GM23338 (cell line): Measurements from ENCODE around the gene IGF2R. TPM values are rescaled to one million over a fixed set of nuclear protein-coding genes. Genes with fewer than 3 reads are reported as not detected.

Experiments used
- ATAC-seq: fragments of 200-7000 bp; cut with Tn5 transposase; 3 replicates; pipeline ENCODE4 v1.9.1; 2020
- DNase-seq: peaks from one replicate; pipeline ENCODE4 v3.0.0-alpha.2; 2015; ENCODE audit warnings: low spot score
- H2AFZ ChIP-seq: fragments of 200-600 bp; sonication (generic); 2 replicates; pipeline ENCODE4 v1.8.0; 2016; ENCODE audit warnings: antibody characterized with exemption, mild to moderate bottlenecking, moderate library complexity
- H3F3A ChIP-seq: fragments of 200-600 bp; sonication (generic); replicated peaks from 2 replicates; pipeline ENCODE4 v1.8.0; 2017; ENCODE audit warnings: antibody characterized with exemption, mixed run types, low read depth
- H3K27ac ChIP-seq: fragments of 200-600 bp; sonication (generic); 2 replicates; pipeline ENCODE4 v1.6.1; 2016; ENCODE audit warnings: low read depth
- H3K27me3 ChIP-seq: fragments of 200-600 bp; sonication (generic); 2 replicates; pipeline ENCODE4 v1.8.0; 2016; ENCODE audit warnings: mild to moderate bottlenecking, mixed run types, moderate library complexity; ENCODE audit not compliant: insufficient read depth
- H3K36me3 ChIP-seq: fragments of 200-600 bp; sonication (generic); 2 replicates; pipeline ENCODE4 v1.8.0; 2016; ENCODE audit warnings: mild to moderate bottlenecking; ENCODE audit not compliant: insufficient read depth
- H3K4me1 ChIP-seq: fragments of 200-600 bp; sonication (generic); 2 replicates; pipeline ENCODE4 v1.8.0; 2016; ENCODE audit warnings: mild to moderate bottlenecking, moderate library complexity; ENCODE audit not compliant: insufficient read depth
- H3K4me2 ChIP-seq: fragments of 200-600 bp; sonication (generic); 2 replicates; pipeline ENCODE4 v1.7.1; 2017; ENCODE audit warnings: mixed run types
- H3K4me3 ChIP-seq: fragments of 200-600 bp; sonication (generic); 2 replicates; pipeline ENCODE4 v1.6.1; 2016; ENCODE audit warnings: mixed run types
- H3K79me2 ChIP-seq: fragments of 200-600 bp; sonication (generic); replicated peaks from 2 replicates; pipeline ENCODE4 v1.8.0; 2017; ENCODE audit warnings: mild to moderate bottlenecking; ENCODE audit not compliant: insufficient read depth
- H3K9me2 ChIP-seq: fragments of 200-600 bp; sonication (generic); 2 replicates; pipeline ENCODE4 v1.8.0; 2017; ENCODE audit not compliant: insufficient read depth
- H4K20me1 ChIP-seq: fragments of 200-600 bp; sonication (generic); replicated peaks from 2 replicates; pipeline ENCODE4 v1.8.0; 2017; ENCODE audit warnings: mild to moderate bottlenecking; ENCODE audit not compliant: insufficient read depth
- H3K27ac Mint-ChIP-seq: 2 replicates; pipeline ENCODE4 v1.8.0; 2020; ENCODE audit warnings: inconsistent platforms, mild to moderate bottlenecking, moderate library complexity, mixed read lengths
- H3K27me3 Mint-ChIP-seq: 3 replicates; pipeline ENCODE4 v1.8.0; 2022; ENCODE audit warnings: low read depth, mild to moderate bottlenecking, moderate library complexity, mixed read lengths, inconsistent platforms; ENCODE audit not compliant: insufficient read depth, poor library complexity
- H3K36me3 Mint-ChIP-seq: 3 replicates; pipeline ENCODE4 v1.8.0; 2021; ENCODE audit warnings: low read depth, mild to moderate bottlenecking, inconsistent platforms, moderate library complexity, mixed read lengths
- H3K4me1 Mint-ChIP-seq: 3 replicates; pipeline ENCODE4 v1.8.0; 2020; ENCODE audit warnings: mild to moderate bottlenecking, inconsistent platforms, mixed read lengths
- H3K4me3 Mint-ChIP-seq: 3 replicates; pipeline ENCODE4 v1.8.0; 2021; ENCODE audit warnings: moderate library complexity, mild to moderate bottlenecking, inconsistent platforms, mixed read lengths
- H3K9me3 Mint-ChIP-seq: 3 replicates; pipeline ENCODE4 v1.8.0; 2020; ENCODE audit warnings: moderate library complexity, mild to moderate bottlenecking, inconsistent platforms, mixed read lengths
- EZH2 ChIP-seq: fragments of 200-600 bp; sonication (generic); IDR thresholded peaks from one replicate; pipeline ENCODE4 v1.8.0; 2017; ENCODE audit warnings: antibody characterized with exemption, mild to moderate bottlenecking, low read depth; ENCODE audit not compliant: unreplicated experiment
- JUNB ChIP-seq: IDR thresholded peaks from one replicate; pipeline ENCODE4 v1.6.1; 2016; ENCODE audit warnings: antibody characterized with exemption; ENCODE audit not compliant: unreplicated experiment
- NANOG ChIP-seq: IDR thresholded peaks from 2 replicates; pipeline ENCODE4 v1.6.1; 2016; ENCODE audit warnings: antibody characterized with exemption, borderline replicate concordance
- POLR2AphosphoS5 ChIP-seq: IDR thresholded peaks from 2 replicates; pipeline ENCODE4 v1.6.1; 2016; ENCODE audit warnings: antibody characterized with exemption, low read depth
- STAT1 ChIP-seq: IDR thresholded peaks from one replicate; pipeline ENCODE4 v1.6.1; 2016; ENCODE audit warnings: antibody characterized with exemption; ENCODE audit not compliant: unreplicated experiment
- ZNF114 ChIP-seq: fragments of 250-450 bp; sonication (Bioruptor Pico); IDR thresholded peaks from 2 replicates; pipeline ENCODE4 v1.5.0; 2020; ENCODE audit warnings: mild to moderate bottlenecking, moderate library complexity
- long read RNA-seq: library from polyadenylated mRNA; unstranded; transcript quantifications from one replicate; pipeline ENCODE4 v2.0.0, GENCODE V29; 2020; ENCODE audit not compliant: unreplicated experiment
- polyA plus RNA-seq: library from polyadenylated mRNA; unstranded; fragments of >200 nt; fragmentation: Nextera tagmentation; extraction: Ambion mirVana; gene quantifications from 2 replicates; pipeline ENCODE4 v1.2.1, GENCODE V29; 2016
- total RNA-seq: library from RNA; depleted of rRNA; stranded (reverse); fragments of >200 nt; shearing (Covaris generic); gene quantifications from 2 replicates; pipeline ENCODE4 v1.2.3, GENCODE V29; 2014; rRNA removed
- TF ChIP-seq, protein P1 (sequence below): fragments of 250-450 bp; sonication (Bioruptor Pico); IDR thresholded peaks from 2 replicates; pipeline ENCODE4 v1.5.0; 2020; ENCODE audit warnings: mild to moderate bottlenecking, moderate library complexity
- TF ChIP-seq, protein P2 (sequence below): IDR thresholded peaks from 2 replicates; pipeline ENCODE4 v1.6.1; 2016; ENCODE audit warnings: antibody characterized with exemption
- TF ChIP-seq, protein P3 (sequence below), 2 experiments: fragments of 200-600 bp in 1 of 2; sonication (generic) in 1 of 2; conservative IDR thresholded peaks; 2 replicates each; pipeline versions ENCODE4 v1.5.1 to v1.6.1; 2016 to 2017; ENCODE audit warnings: antibody characterized with exemption in 2 of 2, low read depth in 2 of 2, mild to moderate bottlenecking in 2 of 2, moderate library complexity in 1 of 2

The IGF2R gene, protein sequence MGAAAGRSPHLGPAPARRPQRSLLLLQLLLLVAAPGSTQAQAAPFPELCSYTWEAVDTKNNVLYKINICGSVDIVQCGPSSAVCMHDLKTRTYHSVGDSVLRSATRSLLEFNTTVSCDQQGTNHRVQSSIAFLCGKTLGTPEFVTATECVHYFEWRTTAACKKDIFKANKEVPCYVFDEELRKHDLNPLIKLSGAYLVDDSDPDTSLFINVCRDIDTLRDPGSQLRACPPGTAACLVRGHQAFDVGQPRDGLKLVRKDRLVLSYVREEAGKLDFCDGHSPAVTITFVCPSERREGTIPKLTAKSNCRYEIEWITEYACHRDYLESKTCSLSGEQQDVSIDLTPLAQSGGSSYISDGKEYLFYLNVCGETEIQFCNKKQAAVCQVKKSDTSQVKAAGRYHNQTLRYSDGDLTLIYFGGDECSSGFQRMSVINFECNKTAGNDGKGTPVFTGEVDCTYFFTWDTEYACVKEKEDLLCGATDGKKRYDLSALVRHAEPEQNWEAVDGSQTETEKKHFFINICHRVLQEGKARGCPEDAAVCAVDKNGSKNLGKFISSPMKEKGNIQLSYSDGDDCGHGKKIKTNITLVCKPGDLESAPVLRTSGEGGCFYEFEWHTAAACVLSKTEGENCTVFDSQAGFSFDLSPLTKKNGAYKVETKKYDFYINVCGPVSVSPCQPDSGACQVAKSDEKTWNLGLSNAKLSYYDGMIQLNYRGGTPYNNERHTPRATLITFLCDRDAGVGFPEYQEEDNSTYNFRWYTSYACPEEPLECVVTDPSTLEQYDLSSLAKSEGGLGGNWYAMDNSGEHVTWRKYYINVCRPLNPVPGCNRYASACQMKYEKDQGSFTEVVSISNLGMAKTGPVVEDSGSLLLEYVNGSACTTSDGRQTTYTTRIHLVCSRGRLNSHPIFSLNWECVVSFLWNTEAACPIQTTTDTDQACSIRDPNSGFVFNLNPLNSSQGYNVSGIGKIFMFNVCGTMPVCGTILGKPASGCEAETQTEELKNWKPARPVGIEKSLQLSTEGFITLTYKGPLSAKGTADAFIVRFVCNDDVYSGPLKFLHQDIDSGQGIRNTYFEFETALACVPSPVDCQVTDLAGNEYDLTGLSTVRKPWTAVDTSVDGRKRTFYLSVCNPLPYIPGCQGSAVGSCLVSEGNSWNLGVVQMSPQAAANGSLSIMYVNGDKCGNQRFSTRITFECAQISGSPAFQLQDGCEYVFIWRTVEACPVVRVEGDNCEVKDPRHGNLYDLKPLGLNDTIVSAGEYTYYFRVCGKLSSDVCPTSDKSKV (N-terminal part only)
- total RNA-seq, result 76.4 and 80.4 TPM in 2 replicates
- 11.7 and 12.5 TPM in 2 replicates for polyA plus RNA-seq
- long read RNA-seq, partial matches to known transcripts, result 4 of 4 reads
- long read RNA-seq, other reads (novel, unspliced or antisense), result 0 of 4 reads

DNA sequence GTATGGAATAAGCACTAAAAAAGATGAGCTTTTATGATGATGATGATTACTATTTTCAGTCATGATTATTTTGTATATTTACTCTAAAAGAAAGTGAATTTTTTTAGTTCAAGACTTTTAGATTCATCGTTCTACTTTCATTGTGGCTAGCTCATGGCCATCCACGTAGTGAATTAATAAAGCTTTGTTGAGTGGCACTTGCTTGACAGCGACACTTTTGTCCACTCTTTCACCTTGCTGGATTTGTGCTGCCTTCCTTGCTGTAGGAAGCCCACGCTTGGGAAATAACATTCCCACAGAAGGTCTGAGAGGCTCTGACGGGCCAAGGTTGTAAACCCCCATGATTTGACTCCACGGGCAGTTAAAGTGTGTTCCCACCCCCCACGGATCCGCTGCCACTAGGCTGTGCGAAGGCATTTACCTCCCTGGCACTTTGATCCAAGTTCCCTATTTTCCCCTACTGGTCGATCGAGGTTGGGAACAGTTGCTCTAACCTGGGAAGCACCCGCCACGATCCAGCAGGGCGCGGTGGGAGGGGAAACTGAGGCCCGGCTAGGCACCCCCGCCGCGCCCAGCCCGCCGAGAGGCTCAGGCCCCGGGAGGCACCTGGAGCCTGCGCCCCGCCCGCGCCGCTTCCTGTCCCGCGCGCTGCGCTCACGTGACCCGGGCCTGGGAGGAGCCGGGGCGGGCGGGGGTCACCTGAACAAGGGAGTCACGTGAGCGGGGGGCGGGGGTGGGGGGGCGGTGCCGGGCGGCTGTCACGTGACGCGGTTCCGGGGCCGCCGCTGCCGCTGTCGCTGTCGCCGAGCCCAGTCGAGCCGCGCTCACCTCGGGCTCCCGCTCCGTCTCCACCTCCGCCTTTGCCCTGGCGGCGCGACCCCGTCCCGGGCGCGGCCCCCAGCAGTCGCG is at the start of gene IGF2R:
IGF2R (plus strand) TSS at position 788 of the 909 bp plus-strand sequence. CDS start 165 bp downstream, outside the sequence.
- Histone ChIP-seq H3K4me2 (peak within 1 kb of the TSS; percentile 92), H3K4me3 (peak within 1 kb of the TSS; percentile 65), H3K79me2 (peaks cover 40% of the 10 kb centered on the region), H3F3A (no peaks in the 10 kb centered on the region), H4K20me1 (peaks cover 21% of the 10 kb centered on the region; the same call in 1 of the 2 replicates), H3K36me3 (no peaks in the 10 kb centered on the region), H3K4me1 (peaks cover 31% of the 10 kb centered on the region), H3K9me2 (no peaks in the 10 kb centered on the region), H3K27ac (no peak within 1 kb of the TSS), H2AFZ (peak within 1 kb of the TSS; percentile 96), H3K27me3 (peaks cover 21% of the 10 kb centered on the region; the same call in 1 of the 2 replicates)
- H3K9me3 Mint-ChIP-seq, result no peaks in the 10 kb centered on the region
- H3K36me3 Mint-ChIP-seq, result peaks cover 3% of the 10 kb centered on the region; the same call in 2 of the 3 replicates
- peak; percentile 76 for ATAC-seq
- peak within 1 kb of the TSS; percentile 95 for H3K27ac Mint-ChIP-seq
- H3K4me1 Mint-ChIP-seq, result peaks cover 35% of the 10 kb centered on the region
- peak within 1 kb of the TSS; percentile 95 for H3K4me3 Mint-ChIP-seq
- DNase-seq, result peak; percentile 96
- H3K27me3 Mint-ChIP-seq, result peaks cover 4% of the 10 kb centered on the region
- TF ChIP-seq JUNB (no peak), EZH2 (no peak), POLR2AphosphoS5 (peak; percentile 74), ZNF114 (CRISPR knock-in tag) (no peak), STAT1 (no peak), NANOG (no peak)
- TF ChIP-seq, protein P1, sequence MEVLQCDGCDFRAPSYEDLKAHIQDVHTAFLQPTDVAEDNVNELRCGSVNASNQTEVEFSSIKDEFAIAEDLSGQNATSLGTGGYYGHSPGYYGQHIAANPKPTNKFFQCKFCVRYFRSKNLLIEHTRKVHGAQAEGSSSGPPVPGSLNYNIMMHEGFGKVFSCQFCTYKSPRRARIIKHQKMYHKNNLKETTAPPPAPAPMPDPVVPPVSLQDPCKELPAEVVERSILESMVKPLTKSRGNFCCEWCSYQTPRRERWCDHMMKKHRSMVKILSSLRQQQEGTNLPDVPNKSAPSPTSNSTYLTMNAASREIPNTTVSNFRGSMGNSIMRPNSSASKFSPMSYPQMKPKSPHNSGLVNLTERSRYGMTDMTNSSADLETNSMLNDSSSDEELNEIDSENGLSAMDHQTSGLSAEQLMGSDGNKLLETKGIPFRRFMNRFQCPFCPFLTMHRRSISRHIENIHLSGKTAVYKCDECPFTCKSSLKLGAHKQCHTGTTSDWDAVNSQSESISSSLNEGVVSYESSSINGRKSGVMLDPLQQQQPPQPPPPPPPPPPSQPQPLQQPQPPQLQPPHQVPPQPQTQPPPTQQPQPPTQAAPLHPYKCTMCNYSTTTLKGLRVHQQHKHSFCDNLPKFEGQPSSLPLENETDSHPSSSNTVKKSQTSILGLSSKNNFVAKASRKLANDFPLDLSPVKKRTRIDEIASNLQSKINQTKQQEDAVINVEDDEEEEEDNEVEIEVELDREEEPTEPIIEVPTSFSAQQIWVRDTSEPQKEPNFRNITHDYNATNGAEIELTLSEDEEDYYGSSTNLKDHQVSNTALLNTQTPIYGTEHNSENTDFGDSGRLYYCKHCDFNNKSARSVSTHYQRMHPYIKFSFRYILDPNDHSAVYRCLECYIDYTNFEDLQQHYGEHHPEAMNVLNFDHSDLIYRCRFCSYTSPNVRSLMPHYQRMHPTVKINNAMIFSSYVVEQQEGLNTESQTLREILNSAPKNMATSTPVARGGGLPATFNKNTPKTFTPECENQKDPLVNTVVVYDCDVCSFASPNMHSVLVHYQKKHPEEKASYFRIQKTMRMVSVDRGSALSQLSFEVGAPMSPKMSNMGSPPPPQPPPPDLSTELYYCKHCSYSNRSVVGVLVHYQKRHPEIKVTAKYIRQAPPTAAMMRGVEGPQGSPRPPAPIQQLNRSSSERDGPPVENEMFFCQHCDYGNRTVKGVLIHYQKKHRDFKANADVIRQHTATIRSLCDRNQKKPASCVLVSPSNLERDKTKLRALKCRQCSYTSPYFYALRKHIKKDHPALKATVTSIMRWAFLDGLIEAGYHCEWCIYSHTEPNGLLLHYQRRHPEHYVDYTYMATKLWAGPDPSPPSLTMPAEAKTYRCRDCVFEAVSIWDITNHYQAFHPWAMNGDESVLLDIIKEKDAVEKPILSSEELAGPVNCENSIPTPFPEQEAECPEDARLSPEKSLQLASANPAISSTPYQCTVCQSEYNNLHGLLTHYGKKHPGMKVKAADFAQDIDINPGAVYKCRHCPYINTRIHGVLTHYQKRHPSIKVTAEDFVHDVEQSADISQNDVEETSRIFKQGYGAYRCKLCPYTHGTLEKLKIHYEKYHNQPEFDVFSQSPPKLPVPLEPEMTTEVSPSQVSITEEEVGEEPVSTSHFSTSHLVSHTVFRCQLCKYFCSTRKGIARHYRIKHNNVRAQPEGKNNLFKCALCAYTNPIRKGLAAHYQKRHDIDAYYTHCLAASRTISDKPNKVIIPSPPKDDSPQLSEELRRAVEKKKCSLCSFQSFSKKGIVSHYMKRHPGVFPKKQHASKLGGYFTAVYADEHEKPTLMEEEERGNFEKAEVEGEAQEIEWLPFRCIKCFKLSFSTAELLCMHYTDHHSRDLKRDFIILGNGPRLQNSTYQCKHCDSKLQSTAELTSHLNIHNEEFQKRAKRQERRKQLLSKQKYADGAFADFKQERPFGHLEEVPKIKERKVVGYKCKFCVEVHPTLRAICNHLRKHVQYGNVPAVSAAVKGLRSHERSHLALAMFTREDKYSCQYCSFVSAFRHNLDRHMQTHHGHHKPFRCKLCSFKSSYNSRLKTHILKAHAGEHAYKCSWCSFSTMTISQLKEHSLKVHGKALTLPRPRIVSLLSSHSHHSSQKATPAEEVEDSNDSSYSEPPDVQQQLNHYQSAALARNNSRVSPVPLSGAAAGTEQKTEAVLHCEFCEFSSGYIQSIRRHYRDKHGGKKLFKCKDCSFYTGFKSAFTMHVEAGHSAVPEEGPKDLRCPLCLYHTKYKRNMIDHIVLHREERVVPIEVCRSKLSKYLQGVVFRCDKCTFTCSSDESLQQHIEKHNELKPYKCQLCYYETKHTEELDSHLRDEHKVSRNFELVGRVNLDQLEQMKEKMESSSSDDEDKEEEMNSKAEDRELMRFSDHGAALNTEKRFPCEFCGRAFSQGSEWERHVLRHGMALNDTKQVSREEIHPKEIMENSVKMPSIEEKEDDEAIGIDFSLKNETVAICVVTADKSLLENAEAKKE (CRISPR knock-in tag), result no peak
- TF ChIP-seq, protein P2, sequence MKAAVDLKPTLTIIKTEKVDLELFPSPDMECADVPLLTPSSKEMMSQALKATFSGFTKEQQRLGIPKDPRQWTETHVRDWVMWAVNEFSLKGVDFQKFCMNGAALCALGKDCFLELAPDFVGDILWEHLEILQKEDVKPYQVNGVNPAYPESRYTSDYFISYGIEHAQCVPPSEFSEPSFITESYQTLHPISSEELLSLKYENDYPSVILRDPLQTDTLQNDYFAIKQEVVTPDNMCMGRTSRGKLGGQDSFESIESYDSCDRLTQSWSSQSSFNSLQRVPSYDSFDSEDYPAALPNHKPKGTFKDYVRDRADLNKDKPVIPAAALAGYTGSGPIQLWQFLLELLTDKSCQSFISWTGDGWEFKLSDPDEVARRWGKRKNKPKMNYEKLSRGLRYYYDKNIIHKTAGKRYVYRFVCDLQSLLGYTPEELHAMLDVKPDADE, result no peak
- TF ChIP-seq, protein P3, sequence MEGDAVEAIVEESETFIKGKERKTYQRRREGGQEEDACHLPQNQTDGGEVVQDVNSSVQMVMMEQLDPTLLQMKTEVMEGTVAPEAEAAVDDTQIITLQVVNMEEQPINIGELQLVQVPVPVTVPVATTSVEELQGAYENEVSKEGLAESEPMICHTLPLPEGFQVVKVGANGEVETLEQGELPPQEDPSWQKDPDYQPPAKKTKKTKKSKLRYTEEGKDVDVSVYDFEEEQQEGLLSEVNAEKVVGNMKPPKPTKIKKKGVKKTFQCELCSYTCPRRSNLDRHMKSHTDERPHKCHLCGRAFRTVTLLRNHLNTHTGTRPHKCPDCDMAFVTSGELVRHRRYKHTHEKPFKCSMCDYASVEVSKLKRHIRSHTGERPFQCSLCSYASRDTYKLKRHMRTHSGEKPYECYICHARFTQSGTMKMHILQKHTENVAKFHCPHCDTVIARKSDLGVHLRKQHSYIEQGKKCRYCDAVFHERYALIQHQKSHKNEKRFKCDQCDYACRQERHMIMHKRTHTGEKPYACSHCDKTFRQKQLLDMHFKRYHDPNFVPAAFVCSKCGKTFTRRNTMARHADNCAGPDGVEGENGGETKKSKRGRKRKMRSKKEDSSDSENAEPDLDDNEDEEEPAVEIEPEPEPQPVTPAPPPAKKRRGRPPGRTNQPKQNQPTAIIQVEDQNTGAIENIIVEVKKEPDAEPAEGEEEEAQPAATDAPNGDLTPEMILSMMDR (conservative IDR thresholded peaks at IDR 0.05; ENCODE audit: low read depth in 2 of 2), result no peak
